Esophagus squamous epithelium (tissue), 5 donors: ENCODE data around the gene GBP6. TPM values are rescaled to one million over a fixed set of nuclear protein-coding genes. Genes with fewer than 3 reads are reported as not detected.
"Not testable (repeated sequence)": the region's sequence is repeated elsewhere in the genome, so short reads cannot be mapped to it uniquely, and the experiment has no call there.

ENCODE experiments used
- DNase-seq: peaks from one replicate; lab custom pipeline; 2025; lab: John Stamatoyannopoulos, UW
- H3K27ac ChIP-seq, 4 donors: fragments of 200-600 bp; sonication (generic); one replicate each; pipeline ENCODE4 v1.5.1; 2016 to 2019; ENCODE audit warnings: mild to moderate bottlenecking in 1 of 4
- H3K27me3 ChIP-seq, 4 donors: fragments of 200-600 bp; sonication (generic); 1 replicate in 3 of 4; 2 replicates in 1 of 4; pipeline versions ENCODE4 v1.5.1 to v1.6.0; 2017 to 2021; ENCODE audit warnings: antibody characterized with exemption in 1 of 4
- H3K36me3 ChIP-seq, 3 donors: fragments of 200-600 bp; sonication (generic); one replicate each; pipeline ENCODE4 v1.5.1; 2016 to 2019
- H3K4me1 ChIP-seq, 3 donors: fragments of 200-600 bp; sonication (generic); one replicate each; pipeline ENCODE4 v1.5.1; 2017 to 2019
- H3K4me3 ChIP-seq, 4 donors: fragments of 200-600 bp; sonication (generic); 1 replicate in 3 of 4; 2 replicates in 1 of 4; pipeline ENCODE4 v1.5.1; 2016 to 2019; ENCODE audit warnings: mild to moderate bottlenecking in 2 of 4, moderate library complexity in 1 of 4
- H3K9me3 ChIP-seq, 3 donors: fragments of 200-600 bp; sonication (generic); one replicate each; pipeline ENCODE4 v1.5.1; 2016 to 2019
- CTCF ChIP-seq, 6 experiments: fragments of 450-650 bp in 4 of 6; fragments of 200-600 bp in 2 of 6; sonication (generic) in 2 of 6; IDR thresholded peaks; one replicate each; pipeline ENCODE4 v1.5.1; 2016 to 2019; ENCODE audit warnings: antibody characterized with exemption in 6 of 6, mild to moderate bottlenecking in 4 of 6, moderate library complexity in 4 of 6
- POLR2A ChIP-seq, 4 donors: fragments of 450-650 bp; IDR thresholded peaks; one replicate each; pipeline ENCODE4 v1.6.1; 2017; ENCODE audit warnings: antibody characterized with exemption in 4 of 4, mild to moderate bottlenecking in 4 of 4, moderate library complexity in 3 of 4
- WGBS, 2 donors: methylation state at CpG; one replicate each; pipeline ENCODE4 v1.1.5; 2018; 5-methylcytosine and 5-hydroxymethylcytosine counted together
- intact Hi-C: fragments of 100-400 bp; cut with DNase I; formaldehyde crosslinking; loops from one replicate; pipeline ENCODE4 v1.15.0; 2022
- total RNA-seq, 4 donors: library from RNA; depleted of rRNA; stranded (reverse); fragments of >200 nt; gene quantifications; one replicate each; pipeline ENCODE4 v1.1.0, GENCODE V29; 2016
- donor health status: DM: yes; HTN: yes; CAD: no.

The GBP6 gene
- total RNA-seq, 4 donors from 2014 or later = 419 to 894 (median 477) TPM

DNA sequence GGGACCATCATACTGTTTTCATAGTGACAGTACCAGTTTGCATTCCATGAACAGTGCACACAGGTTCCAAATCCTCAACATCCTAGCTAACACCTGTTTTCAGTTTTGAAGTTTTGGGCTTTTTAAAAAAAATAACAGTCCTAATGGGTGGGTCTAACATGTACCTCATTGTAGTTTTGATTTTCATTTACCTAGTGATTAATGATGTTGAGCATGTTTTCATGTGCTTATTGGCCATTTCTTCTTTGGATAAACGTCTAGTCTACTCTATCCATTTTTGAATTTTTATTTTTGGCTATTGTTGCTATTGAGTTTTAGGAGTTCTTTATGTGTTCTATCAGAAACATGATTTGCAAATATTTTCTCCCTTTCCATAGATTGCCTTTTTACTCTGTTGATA is 3.4 kb downstream of the GBP6 start:
- Histone ChIP-seq H3K27me3 (no peaks in the 10 kb centered on the region), H3K27ac (peak overlapping the region in 1 of 4 donors; percentile 92), H3K9me3 (no peaks in the 10 kb centered on the region), H3K4me3 (peak overlapping the region in 3 of 4 donors; percentile 54 to 59 (median 55)), H3K36me3 (peaks cover 0 to 41% (median 0%) of the 10 kb centered on the region in 3 donors), H3K4me1 (peaks cover 0 to 32% (median 9%) of the 10 kb centered on the region in 3 donors)
- no peak for TF ChIP-seq CTCF (IDR thresholded peaks at IDR 0.05)
- TF ChIP-seq POLR2A (IDR thresholded peaks at IDR 0.05) = no peak
- no peak for DNase-seq
- 19 to 40% methylated on average over 1 of the region's 1 CpG for WGBS, 2 donors
- intact Hi-C loops = no loop called here

DNA sequence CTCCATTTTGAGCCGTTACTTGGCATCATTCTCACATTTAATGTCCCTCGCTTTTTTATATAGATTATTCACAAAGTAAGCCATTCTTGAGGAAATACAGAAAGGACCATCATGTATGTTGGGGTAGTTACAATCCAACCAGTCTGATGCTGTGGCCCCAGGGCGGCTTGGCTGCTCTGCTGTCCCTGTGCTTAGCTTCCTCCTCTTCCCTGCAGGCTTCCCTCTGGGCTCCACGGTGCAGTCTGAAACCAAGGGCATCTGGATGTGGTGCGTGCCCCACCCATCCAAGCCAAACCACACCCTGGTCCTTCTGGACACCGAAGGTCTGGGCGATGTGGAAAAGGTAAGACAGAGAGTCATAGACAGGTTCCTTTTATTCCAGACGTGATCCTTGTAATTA is 5.5 kb downstream of the GBP6 start:
- H3K36me3 ChIP-seq = peaks cover 0 to 41% (median 0%) of the 10 kb centered on the region in 3 donors
- H3K27me3 ChIP-seq = no peaks in the 10 kb centered on the region
- intact Hi-C loops = no loop called here
- no peak for TF ChIP-seq CTCF (IDR thresholded peaks at IDR 0.05)
- TF ChIP-seq POLR2A (IDR thresholded peaks at IDR 0.05) = no peak
- DNase-seq = no peak
- H3K4me3 ChIP-seq = no peak overlapping the region
- 86 to 89% methylated on average over 5 to 8 of the region's 8 CpGs for WGBS, 2 donors
- H3K27ac ChIP-seq = no peak overlapping the region
- no peaks in the 10 kb centered on the region for H3K9me3 ChIP-seq
- H3K4me1 ChIP-seq = peaks cover 0 to 17% (median 0%) of the 10 kb centered on the region in 3 donors

GRCh38 chr1:89373810-89374209 is 10.0 kb downstream of the GBP6 start:
- WGBS, 2 donors = 78 to 83% methylated on average over 4 of the region's 4 CpGs
- H3K27me3 ChIP-seq, DNase-seq, H3K27ac ChIP-seq, intact Hi-C loops, H3K4me1 ChIP-seq, H3K4me3 ChIP-seq, H3K9me3 ChIP-seq: not testable (repeated sequence)
- peaks cover 0 to 55% (median 0%) of the 10 kb centered on the region in 3 donors for H3K36me3 ChIP-seq

- TF ChIP-seq POLR2A (IDR thresholded peaks at IDR 0.05) = no peak
- TF ChIP-seq CTCF (IDR thresholded peaks at IDR 0.05) = no peak
- no peaks in the 10 kb centered on the region for H3K4me1 ChIP-seq
- H3K27ac ChIP-seq = no peak overlapping the region
- H3K4me3 ChIP-seq = no peak overlapping the region
- no peak for DNase-seq
- peaks cover 0 to 68% (median 0%) of the 10 kb centered on the region in 3 donors for H3K36me3 ChIP-seq
- H3K9me3 ChIP-seq = no peaks in the 10 kb centered on the region
- intact Hi-C loops = no loop called here
- no peaks in the 10 kb centered on the region for H3K27me3 ChIP-seq
These were observed 14.1 kb downstream of the GBP6 start for GRCh38 chr1:89378001-89378400.

GRCh38 chr1:89381618-89382017 is 17.8 kb downstream of the GBP6 start:
- no peak overlapping the region for H3K27ac ChIP-seq
- intact Hi-C loops = no loop called here
- TF ChIP-seq CTCF (IDR thresholded peaks at IDR 0.05) = no peak
- no peak for TF ChIP-seq POLR2A (IDR thresholded peaks at IDR 0.05)
- 80 to 97% methylated on average over 1 to 6 of the region's 6 CpGs for WGBS, 2 donors
- H3K27me3 ChIP-seq = no peaks in the 10 kb centered on the region
- no peaks in the 10 kb centered on the region for H3K9me3 ChIP-seq
- H3K36me3 ChIP-seq = peaks cover 0 to 100% (median 5%) of the 10 kb centered on the region in 3 donors
- H3K4me3 ChIP-seq = no peak overlapping the region
- no peaks in the 10 kb centered on the region for H3K4me1 ChIP-seq
- no peak for DNase-seq

GRCh38 chr1:89382479-89382878 is 18.6 kb downstream of the GBP6 start:
- Histone ChIP-seq H3K9me3 (no peaks in the 10 kb centered on the region), H3K36me3 (peaks cover 0 to 100% (median 5%) of the 10 kb centered on the region in 3 donors), H3K4me1 (no peaks in the 10 kb centered on the region), H3K4me3 (no peak overlapping the region), H3K27me3 (no peaks in the 10 kb centered on the region), H3K27ac (no peak overlapping the region)
- intact Hi-C loops = no loop called here
- no peak for DNase-seq
- TF ChIP-seq CTCF (IDR thresholded peaks at IDR 0.05) (no peak), POLR2A (IDR thresholded peaks at IDR 0.05) (no peak)
